HG03442 (cell line): Measurements from ENCODE around the gene PDE4DIP.
"Not testable (repeated sequence)": the region's sequence is repeated elsewhere in the genome, so short reads cannot be mapped to it uniquely, and the experiment has no call there.

Experiments
- ATAC-seq: cut with Tn5 transposase; IDR thresholded peaks from one replicate; pipeline ENCODE4 v1.9.1; 2021; ENCODE audit warnings: mild to moderate bottlenecking, moderate library complexity; ENCODE audit not compliant: unreplicated experiment

The PDE4DIP gene

GRCh38 chr1:148844220-148844619, at the start of gene PDE4DIP:
PDE4DIP (plus strand) TSS chr1:148844428; CDS start chr1:148844775, 347 bp downstream.
- ATAC-seq: peak; percentile 46

GRCh38 chr1:148808268-148808928, 35.8 kb upstream of the PDE4DIP start:
- not testable (repeated sequence) for ATAC-seq

GRCh38 chr1:148808929-148809283, 35.3 kb upstream of the PDE4DIP start:
- not testable (repeated sequence) for ATAC-seq

GRCh38 chr1:148822180-148822579, 22.0 kb upstream of the PDE4DIP start:
- not testable (repeated sequence) for ATAC-seq

- not testable (repeated sequence) for ATAC-seq
Measured at GRCh38 chr1:148823822-148824221, 20.4 kb upstream of the PDE4DIP start.

- ATAC-seq: not testable (repeated sequence)
Measured at GRCh38 chr1:148825029-148825428, 19.2 kb upstream of the PDE4DIP start.

- ATAC-seq: not testable (repeated sequence)
Measured at GRCh38 chr1:148828531-148828930, 15.7 kb upstream of the PDE4DIP start.

GRCh38 chr1:148828962-148829361, 15.3 kb upstream of the PDE4DIP start:
- ATAC-seq: not testable (repeated sequence)

GRCh38 chr1:148829365-148829764, 14.9 kb upstream of the PDE4DIP start:
- ATAC-seq: not testable (repeated sequence)

GRCh38 chr1:148841262-148841661, 3.0 kb upstream of the PDE4DIP start:
- ATAC-seq: not testable (repeated sequence)

- not testable (repeated sequence) for ATAC-seq
Measured at GRCh38 chr1:148844651-148845050, 423 bp downstream of the PDE4DIP start.

- not testable (repeated sequence) for ATAC-seq
Measured at GRCh38 chr1:148845068-148845467, 840 bp downstream of the PDE4DIP start.

- ATAC-seq: not testable (repeated sequence)
Measured at GRCh38 chr1:148850347-148850746, 6.1 kb downstream of the PDE4DIP start.

GRCh38 chr1:148850840-148851239, 6.6 kb downstream of the PDE4DIP start:
- not testable (repeated sequence) for ATAC-seq

GRCh38 chr1:148851684-148852083, 7.5 kb downstream of the PDE4DIP start:
- not testable (repeated sequence) for ATAC-seq

- not testable (repeated sequence) for ATAC-seq
Measured at GRCh38 chr1:148853363-148853762, 9.1 kb downstream of the PDE4DIP start.

GRCh38 chr1:148854063-148854462, 9.8 kb downstream of the PDE4DIP start:
- ATAC-seq: not testable (repeated sequence)

- not testable (repeated sequence) for ATAC-seq
Measured at GRCh38 chr1:148855367-148855766, 11.1 kb downstream of the PDE4DIP start.

GRCh38 chr1:148860049-148860448, 15.8 kb downstream of the PDE4DIP start:
- ATAC-seq: not testable (repeated sequence)

- ATAC-seq: not testable (repeated sequence)
Measured at GRCh38 chr1:148860579-148861259, 16.5 kb downstream of the PDE4DIP start.

- ATAC-seq: not testable (repeated sequence)
Measured at GRCh38 chr1:148862590-148862989, 18.4 kb downstream of the PDE4DIP start.
